Dendritic cell treated with granulocyte-macrophage colony-stimulating factor and Interleukin-4, amounts not matched to agents 40 ng/mL and 50 ng/mL, for 4 days (primary cell): ENCODE measurements around the gene CHAMP1.

Experiments used
- H3K27ac Mint-ChIP-seq: one replicate; pipeline ENCODE4 v1.8.0; 2022; ENCODE audit warnings: mild to moderate bottlenecking, mixed read lengths
- H3K27me3 Mint-ChIP-seq: one replicate; pipeline ENCODE4 v1.8.0; 2022; ENCODE audit warnings: mild to moderate bottlenecking, mixed read lengths
- H3K36me3 Mint-ChIP-seq: one replicate; pipeline ENCODE4 v1.8.0; 2022; ENCODE audit warnings: low read depth, mixed read lengths
- H3K4me1 Mint-ChIP-seq: one replicate; pipeline ENCODE4 v1.8.0; 2022; ENCODE audit warnings: low read depth, mixed read lengths
- H3K4me3 Mint-ChIP-seq: one replicate; pipeline ENCODE4 v1.8.0; 2022; ENCODE audit warnings: mild to moderate bottlenecking, moderate library complexity, mixed read lengths
- H3K9me3 Mint-ChIP-seq: one replicate; pipeline ENCODE4 v1.8.0; 2022; ENCODE audit warnings: mixed read lengths
- intact Hi-C: fragments of 100-400 bp; cut with micrococcal nuclease; formaldehyde crosslinking; loops from one replicate; pipeline ENCODE4 v1.15.0; 2022

Gene CHAMP1

DNA sequence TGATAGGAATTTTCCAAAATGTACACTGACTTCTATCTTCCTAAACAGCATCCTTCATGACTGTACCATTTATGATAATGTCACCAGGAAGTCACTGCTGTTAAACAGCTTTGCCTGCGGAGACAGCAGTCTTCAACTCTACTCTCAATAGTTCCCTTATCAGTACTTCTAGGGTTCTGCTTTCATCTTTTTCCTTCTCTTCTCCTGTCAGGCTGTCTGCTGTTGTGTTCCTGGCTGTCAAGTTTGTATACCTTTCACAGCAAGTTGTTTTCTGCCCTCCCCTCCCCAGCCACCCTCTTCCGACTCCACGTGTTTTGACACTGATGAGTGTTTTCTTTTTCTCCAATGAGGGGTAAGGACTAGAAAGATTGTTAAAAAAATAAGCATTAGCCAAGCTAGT is 30.7 kb upstream of the CHAMP1 start:
- Mint-ChIP-seq H3K36me3 (peaks cover 67% of the 10 kb centered on the region), H3K27me3 (no peaks in the 10 kb centered on the region), H3K4me3 (no peak overlapping the region), H3K27ac (peak overlapping the region; percentile 18), H3K4me1 (peaks cover 34% of the 10 kb centered on the region), H3K9me3 (no peaks in the 10 kb centered on the region)
- intact Hi-C loops, result no loop called here

DNA sequence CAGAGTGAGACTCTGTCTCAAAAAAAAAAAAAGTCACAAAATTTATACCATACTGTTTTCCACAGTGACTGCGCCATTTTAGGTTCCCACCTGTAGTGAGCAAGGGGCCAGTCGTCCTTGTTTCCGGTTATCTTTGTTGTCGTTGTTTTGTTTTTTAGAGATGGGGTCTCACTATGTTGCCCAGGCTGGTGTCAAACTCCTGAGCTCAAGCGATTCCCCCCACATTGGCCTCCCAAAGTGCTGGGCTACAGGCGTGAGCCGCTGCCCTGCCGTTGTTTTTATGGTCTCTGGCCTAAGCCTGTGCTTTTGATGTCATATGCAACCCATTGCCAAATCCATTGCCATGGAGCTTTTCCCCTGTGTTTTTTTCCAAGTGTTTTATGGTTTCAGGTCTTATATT is 29.6 kb upstream of the CHAMP1 start:
- no peaks in the 10 kb centered on the region for H3K27me3 Mint-ChIP-seq
- no peaks in the 10 kb centered on the region for H3K9me3 Mint-ChIP-seq
- peaks cover 78% of the 10 kb centered on the region for H3K36me3 Mint-ChIP-seq
- H3K4me1 Mint-ChIP-seq, result peaks cover 30% of the 10 kb centered on the region
- intact Hi-C loops, result no loop called here
- no peak overlapping the region for H3K4me3 Mint-ChIP-seq
- H3K27ac Mint-ChIP-seq, result no peak overlapping the region

DNA sequence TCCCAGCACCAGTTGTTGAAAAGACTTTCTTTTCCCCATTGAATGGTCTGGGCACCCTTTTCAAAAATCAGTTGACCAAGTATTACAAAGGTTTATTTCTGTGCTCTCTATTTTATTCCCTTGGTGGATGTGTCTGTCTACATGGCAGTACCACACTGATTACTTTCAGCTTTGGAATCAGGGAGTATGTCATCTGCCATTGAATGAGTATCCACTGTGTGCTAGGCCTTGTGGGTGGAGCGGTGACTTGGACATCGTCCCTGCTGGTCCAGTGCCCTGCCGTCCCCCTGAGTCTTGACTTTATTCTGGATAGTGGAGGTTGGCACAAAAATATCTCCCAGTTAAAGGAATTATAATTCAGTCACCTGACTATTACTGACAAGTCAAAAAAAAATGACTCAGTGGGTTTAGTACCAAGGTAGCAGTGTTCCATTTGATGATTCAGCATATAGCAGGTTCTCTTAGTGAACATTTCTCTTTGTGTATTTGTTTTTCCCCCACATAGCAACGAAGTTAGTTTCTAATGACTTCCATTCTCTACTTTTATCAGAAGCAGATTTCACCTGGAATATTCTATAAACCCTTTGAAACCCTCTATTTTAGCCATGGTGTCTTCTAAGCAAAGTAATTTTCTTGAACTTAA is 29.0 kb upstream of the CHAMP1 start:
- no peaks in the 10 kb centered on the region for H3K9me3 Mint-ChIP-seq
- peaks cover 24% of the 10 kb centered on the region for H3K4me1 Mint-ChIP-seq
- no peak overlapping the region for H3K4me3 Mint-ChIP-seq
- peaks cover 84% of the 10 kb centered on the region for H3K36me3 Mint-ChIP-seq
- intact Hi-C loops, result no loop called here
- H3K27ac Mint-ChIP-seq, result no peak overlapping the region
- no peaks in the 10 kb centered on the region for H3K27me3 Mint-ChIP-seq

DNA sequence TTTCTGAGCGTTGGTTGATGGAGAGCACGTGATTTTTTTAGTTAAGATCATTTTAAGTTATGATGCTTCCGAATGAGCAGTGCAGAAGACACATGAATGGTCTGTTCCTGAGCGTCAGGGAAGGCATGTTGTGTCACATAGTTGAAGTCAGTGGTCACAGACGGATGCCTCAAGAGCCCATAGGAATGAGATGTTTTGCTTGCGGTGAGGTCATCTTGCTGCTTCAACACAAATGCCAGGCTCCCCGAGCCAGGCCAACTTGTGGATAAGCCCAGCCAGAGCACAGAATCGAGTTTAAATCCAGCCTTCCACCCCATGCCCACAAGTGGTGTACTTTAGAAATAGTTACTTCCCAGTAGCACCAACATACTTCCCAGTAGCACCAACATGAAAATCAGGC is 27.5 kb upstream of the CHAMP1 start:
- intact Hi-C loops, result no loop called here
- H3K36me3 Mint-ChIP-seq, result peaks cover 86% of the 10 kb centered on the region
- peaks cover 18% of the 10 kb centered on the region for H3K4me1 Mint-ChIP-seq
- H3K27ac Mint-ChIP-seq, result no peak overlapping the region
- no peaks in the 10 kb centered on the region for H3K9me3 Mint-ChIP-seq
- no peaks in the 10 kb centered on the region for H3K27me3 Mint-ChIP-seq
- no peak overlapping the region for H3K4me3 Mint-ChIP-seq

DNA sequence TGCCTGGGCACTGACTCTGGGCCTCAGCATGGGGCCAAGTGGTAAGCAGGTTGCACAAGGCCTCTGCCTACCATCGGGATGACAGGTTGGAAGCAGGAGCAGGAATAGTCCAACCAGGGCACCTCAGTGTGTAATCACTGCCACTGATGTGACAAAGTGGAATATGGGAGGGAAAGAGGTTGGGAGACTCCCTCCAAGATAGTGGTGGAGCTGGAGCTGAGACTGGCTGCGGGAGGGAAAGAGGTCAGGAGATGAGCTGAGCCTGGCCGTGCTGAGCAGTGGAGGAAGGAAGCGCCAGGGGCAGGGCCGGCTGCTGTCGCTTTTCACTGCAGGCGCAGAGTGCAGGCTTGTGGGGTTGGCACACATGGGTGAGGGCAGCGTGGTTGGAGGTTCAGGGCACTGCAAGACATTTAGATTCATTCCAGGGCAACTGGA is 26.1 kb upstream of the CHAMP1 start:
- peaks cover 96% of the 10 kb centered on the region for H3K36me3 Mint-ChIP-seq
- H3K4me3 Mint-ChIP-seq, result no peak overlapping the region

DNA sequence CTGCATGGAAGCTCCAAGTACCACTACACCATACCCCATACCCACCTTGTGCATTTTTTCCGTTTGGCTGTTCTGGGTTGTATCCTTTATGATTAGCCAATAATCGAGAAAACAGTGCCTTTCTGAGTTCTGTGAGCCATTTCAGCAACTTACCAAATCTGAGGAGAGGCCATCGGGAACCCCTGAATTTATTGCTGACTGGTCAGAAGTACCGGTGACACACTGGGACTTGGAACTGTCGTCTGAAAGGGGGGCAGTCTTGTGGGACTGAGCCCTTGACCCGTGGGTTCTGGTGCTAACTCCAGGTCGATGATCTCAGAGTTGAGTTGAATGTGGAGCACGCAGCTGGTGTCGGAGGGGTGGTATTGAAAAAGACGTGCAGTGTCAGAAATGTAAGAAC is 17.9 kb upstream of the CHAMP1 start:
- no peak overlapping the region for H3K27ac Mint-ChIP-seq
- H3K36me3 Mint-ChIP-seq, result peaks cover 94% of the 10 kb centered on the region
- no peak overlapping the region for H3K4me3 Mint-ChIP-seq
- no peaks in the 10 kb centered on the region for H3K4me1 Mint-ChIP-seq
- H3K9me3 Mint-ChIP-seq, result no peaks in the 10 kb centered on the region
- no peaks in the 10 kb centered on the region for H3K27me3 Mint-ChIP-seq
- intact Hi-C loops, result no loop called here

More for the DNA sequence above, 26.1 kb upstream of the CHAMP1 start:
- Mint-ChIP-seq H3K9me3 (no peaks in the 10 kb centered on the region), H3K27me3 (no peaks in the 10 kb centered on the region), H3K27ac (no peak overlapping the region), H3K4me1 (peaks cover 18% of the 10 kb centered on the region)
- intact Hi-C loops, result no loop called here

DNA sequence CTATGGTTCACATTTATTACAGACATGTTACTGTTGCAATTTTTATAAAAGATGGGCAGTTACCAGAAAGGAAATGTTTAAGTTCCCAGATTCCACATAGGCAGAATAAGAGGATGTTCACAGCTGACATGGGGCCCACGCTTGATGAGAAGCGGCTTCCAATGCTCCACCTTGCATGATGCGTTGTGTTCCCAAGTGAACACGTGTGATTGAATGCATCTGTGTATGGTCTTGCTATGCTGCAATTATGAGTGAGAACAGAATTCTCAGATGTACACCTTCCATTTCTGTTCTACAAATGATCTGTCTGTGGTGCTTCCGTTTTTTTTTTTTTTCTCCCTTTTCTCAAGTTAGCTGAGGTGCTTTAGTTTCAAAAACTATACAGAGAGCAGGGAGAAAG is 17.4 kb upstream of the CHAMP1 start:
- intact Hi-C loops, result no loop called here
- Mint-ChIP-seq H3K9me3 (no peaks in the 10 kb centered on the region), H3K4me1 (no peaks in the 10 kb centered on the region), H3K27ac (no peak overlapping the region), H3K27me3 (no peaks in the 10 kb centered on the region), H3K36me3 (peaks cover 94% of the 10 kb centered on the region), H3K4me3 (no peak overlapping the region)

DNA sequence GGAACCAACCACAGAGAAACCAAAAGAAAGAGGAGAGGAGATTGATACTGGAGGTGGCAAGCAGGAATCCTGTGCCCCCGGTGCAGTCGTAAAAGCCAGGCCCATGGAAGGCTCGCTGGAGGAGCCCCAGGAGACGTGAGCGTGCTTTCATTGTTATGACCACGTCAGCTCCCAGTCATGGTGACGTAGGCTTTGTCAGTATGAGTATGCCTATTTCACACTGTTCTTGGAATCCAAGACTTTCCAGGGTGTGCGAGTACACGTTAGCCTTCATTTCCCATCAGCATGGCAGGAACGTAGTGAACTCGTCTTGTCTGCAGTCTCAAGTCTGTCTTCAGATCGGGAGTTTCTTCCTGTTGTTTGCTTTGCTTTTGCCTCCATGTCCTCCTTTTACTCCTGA is 15.4 kb upstream of the CHAMP1 start:
- Mint-ChIP-seq H3K36me3 (peaks cover 94% of the 10 kb centered on the region), H3K27me3 (no peaks in the 10 kb centered on the region), H3K27ac (no peak overlapping the region), H3K4me3 (no peak overlapping the region), H3K9me3 (no peaks in the 10 kb centered on the region), H3K4me1 (no peaks in the 10 kb centered on the region)
- intact Hi-C loops, result no loop called here

DNA sequence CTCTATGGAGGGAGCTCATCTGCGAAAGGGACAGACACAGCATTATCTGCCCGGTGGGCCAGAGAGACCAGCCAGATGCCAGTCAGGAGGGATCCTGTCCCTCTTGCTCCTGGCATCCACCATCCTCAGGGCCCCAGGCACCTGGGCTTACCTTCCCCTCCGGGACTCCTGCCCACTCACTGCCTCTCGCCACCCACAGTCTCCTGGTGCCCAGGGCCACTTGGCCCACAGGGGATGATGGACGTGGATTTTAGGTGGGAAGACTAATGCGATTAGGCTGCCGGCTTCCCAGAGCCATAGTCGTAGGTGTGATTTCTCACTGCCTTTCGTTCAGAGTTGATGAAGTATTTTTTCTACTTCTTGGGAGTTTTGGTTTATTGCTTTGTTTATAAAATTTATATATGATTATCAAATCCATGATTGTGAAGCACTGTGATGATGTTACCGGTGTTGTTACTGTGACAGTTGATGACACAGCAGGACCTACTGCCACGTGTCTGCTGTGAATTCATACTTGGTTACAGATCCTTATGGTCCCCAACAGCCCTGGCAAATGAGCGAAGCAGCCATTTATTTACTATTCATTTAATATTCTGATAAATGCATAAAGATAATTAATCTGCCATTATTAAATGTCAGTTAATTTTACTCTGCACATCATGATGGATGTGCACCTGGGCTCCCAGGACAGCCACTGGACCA is 14.5 kb upstream of the CHAMP1 start:
- Mint-ChIP-seq H3K4me1 (no peaks in the 10 kb centered on the region), H3K9me3 (no peaks in the 10 kb centered on the region), H3K27ac (no peak overlapping the region), H3K27me3 (no peaks in the 10 kb centered on the region), H3K36me3 (peaks cover 94% of the 10 kb centered on the region), H3K4me3 (no peak overlapping the region)
- intact Hi-C loops, result no loop called here

DNA sequence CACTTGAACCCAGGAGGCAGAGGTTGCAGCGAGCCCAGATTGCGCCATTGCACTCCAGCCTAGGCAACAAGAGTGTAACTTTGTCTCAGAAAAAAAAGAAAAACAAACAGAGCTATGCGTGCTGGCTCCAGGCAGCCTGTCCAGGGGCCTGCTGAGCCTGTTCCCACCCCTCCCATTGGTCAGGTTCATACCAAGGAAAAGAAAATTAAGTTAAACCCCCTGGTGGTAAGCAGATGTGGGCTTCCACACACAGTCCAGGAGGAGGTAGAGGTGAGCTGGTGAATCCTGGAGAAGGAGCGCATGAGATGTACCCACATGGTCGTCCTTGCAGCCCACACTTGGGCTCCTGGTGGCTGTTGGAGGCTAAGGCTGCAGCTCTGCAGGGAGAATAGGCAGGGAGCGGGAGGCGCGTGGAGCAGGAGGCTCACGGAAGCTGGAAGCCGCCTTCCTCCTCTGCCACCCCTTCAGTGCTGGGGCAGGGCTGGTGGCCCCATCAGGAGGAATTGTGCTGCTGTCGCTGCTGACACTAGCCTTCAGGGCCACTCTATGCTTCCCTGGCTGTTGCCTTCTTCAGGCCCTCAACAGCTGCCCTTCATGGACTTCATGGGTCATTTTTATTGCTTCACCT is 10.5 kb upstream of the CHAMP1 start:
- no peaks in the 10 kb centered on the region for H3K4me1 Mint-ChIP-seq
- H3K27ac Mint-ChIP-seq, result no peak overlapping the region
- intact Hi-C loops, result no loop called here
- no peaks in the 10 kb centered on the region for H3K27me3 Mint-ChIP-seq
- peaks cover 75% of the 10 kb centered on the region for H3K36me3 Mint-ChIP-seq
- no peak overlapping the region for H3K4me3 Mint-ChIP-seq
- H3K9me3 Mint-ChIP-seq, result no peaks in the 10 kb centered on the region

DNA sequence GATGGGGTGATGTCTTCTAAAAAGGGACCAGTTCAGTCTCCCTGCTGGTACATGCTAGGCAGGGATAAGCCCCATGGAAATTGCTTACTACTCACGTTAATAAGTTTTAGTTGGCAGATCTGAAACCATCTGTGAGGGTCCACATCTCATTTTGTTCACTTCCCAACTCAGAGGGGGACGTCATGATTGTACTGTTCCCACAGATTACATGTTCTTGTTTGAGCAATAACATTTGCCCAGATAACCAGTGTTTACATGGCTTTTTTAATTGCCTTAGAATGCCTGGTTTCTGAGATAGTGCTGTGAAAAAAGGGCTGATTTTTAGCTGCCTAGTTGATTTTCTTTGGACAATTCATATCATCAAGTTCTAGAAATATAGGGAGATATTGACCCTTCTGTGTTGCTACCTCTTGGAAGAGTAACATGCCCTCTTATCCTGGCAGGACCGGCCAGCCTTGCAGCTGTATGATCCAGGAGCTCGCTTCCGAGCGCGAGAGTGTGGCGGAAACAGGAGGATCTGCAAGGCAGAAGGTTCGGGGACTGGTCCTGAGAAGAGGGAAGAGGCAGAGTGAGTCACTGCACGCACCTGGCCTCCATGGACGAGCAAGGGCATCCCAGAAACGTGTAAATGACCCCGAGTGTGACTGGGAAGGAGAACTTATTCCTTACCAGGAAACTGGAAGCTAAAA is 9.8 kb upstream of the CHAMP1 start:
- Mint-ChIP-seq H3K4me3 (no peak overlapping the region), H3K9me3 (no peaks in the 10 kb centered on the region), H3K27ac (no peak overlapping the region), H3K36me3 (peaks cover 69% of the 10 kb centered on the region), H3K4me1 (no peaks in the 10 kb centered on the region), H3K27me3 (no peaks in the 10 kb centered on the region)
- intact Hi-C loops, result no loop called here

DNA sequence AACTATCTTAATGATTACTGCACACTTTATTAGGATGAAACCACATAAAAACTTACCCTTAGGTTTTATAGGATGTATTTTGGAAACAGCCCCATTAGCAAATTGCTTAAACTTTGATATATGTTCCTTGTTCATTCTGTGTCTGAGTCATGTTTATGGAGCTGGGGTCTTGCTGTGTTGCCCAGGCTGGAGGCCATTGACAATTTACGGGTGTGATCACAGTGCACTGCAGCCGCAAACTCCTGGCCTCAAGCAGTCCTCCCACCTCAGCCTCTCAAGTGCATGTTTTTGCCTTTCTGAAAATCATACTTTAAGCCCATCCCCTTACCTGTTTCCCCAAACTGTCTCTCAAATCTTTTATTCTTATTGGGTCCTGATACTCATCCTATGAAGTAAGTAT is 5.2 kb upstream of the CHAMP1 start:
- no peaks in the 10 kb centered on the region for H3K27me3 Mint-ChIP-seq
- H3K9me3 Mint-ChIP-seq, result no peaks in the 10 kb centered on the region
- H3K36me3 Mint-ChIP-seq, result peaks cover 26% of the 10 kb centered on the region
- no peak overlapping the region for H3K27ac Mint-ChIP-seq
- H3K4me3 Mint-ChIP-seq, result no peak overlapping the region
- intact Hi-C loops, result no loop called here
- H3K4me1 Mint-ChIP-seq, result peaks cover 12% of the 10 kb centered on the region

DNA sequence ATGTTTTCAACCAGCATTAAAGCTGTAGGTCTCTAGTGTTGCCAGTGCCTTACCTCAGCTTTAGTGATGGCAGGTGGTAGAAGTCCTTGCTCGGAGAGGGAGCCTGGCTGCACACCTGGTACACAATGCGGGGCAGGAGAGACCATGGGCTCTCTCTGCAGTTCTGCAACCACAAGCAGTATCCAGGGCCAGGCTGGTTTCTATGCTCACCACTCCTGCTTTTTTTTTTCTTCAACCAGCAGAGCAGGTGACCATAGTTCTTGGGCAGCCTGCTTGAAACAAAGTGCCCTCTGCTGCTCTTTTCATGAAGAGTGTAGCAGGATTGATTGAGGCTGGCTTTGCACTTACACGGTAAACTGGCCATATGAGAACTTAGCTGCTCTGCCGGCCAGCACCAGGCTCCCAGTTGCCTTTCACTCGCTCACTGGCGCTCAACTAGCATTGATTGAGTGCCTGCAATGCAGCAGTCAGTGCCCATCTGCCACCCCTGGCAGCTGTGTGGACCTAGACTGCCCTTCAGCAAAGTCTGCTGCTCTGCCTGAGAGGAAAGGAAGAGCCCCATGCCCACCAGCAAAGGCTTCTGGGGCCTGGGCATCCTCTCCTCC is 4.4 kb upstream of the CHAMP1 start:
- intact Hi-C loops, result no loop called here
- Mint-ChIP-seq H3K4me1 (peaks cover 14% of the 10 kb centered on the region), H3K27me3 (no peaks in the 10 kb centered on the region), H3K27ac (no peak overlapping the region), H3K4me3 (no peak overlapping the region), H3K9me3 (no peaks in the 10 kb centered on the region), H3K36me3 (peaks cover 21% of the 10 kb centered on the region)

DNA sequence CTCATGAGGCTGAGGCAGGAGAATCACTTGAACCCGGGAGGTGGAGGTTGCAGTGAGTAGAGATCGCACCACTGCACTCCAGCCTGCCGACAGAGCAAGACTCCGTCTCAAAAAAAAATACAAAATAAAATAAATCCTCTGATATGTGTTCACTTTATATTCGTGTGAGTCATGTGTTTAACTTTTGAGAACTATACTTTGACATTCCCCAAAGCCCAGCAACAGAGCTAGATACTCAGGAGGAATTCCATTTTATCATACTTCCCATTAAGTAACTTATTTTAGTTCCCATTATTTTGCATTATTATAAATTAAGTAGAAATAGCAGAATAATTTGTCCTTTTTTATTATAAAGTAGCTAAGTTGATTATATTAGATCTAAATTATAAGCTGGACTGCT is 3.3 kb upstream of the CHAMP1 start:
- no peak overlapping the region for H3K4me3 Mint-ChIP-seq
- H3K36me3 Mint-ChIP-seq, result peaks cover 20% of the 10 kb centered on the region
- H3K27me3 Mint-ChIP-seq, result no peaks in the 10 kb centered on the region
- no peak overlapping the region for H3K27ac Mint-ChIP-seq
- H3K9me3 Mint-ChIP-seq, result no peaks in the 10 kb centered on the region
- peaks cover 22% of the 10 kb centered on the region for H3K4me1 Mint-ChIP-seq
- intact Hi-C loops, result no loop called here
